Activated gamma-delta T cell (primary cell): ENCODE results near the gene TRPM1.

Experiments used
- DNase-seq: peaks from one replicate; lab custom pipeline; 2025; lab: John Stamatoyannopoulos, UW
- total RNA-seq, 2 donors: gene quantifications; one replicate each; lab custom pipeline; 2026; lab: John Stamatoyannopoulos, UW

Gene TRPM1
- 0 to 0.10 reads per million in 2 donors for total RNA-seq

- no peak for DNase-seq
Observed at GRCh38 chr15:31101262-31102038, at the start of gene TRPM1. TSS of gene TRPM1 (minus strand) at chr15:31101725. CDS start at chr15:31081355, 20,370 bp downstream.

- DNase-seq, result no peak
Observed at GRCh38 chr15:31150732-31151231, 49.3 kb upstream of the TRPM1 start.

GRCh38 chr15:31149987-31150386, 48.5 kb upstream of the TRPM1 start:
- DNase-seq, result no peak

GRCh38 chr15:31149088-31149505, 47.6 kb upstream of the TRPM1 start:
- DNase-seq, result no peak

GRCh38 chr15:31148297-31149087, 47.0 kb upstream of the TRPM1 start:
- DNase-seq, result no peak

GRCh38 chr15:31147944-31148296, 46.4 kb upstream of the TRPM1 start:
- DNase-seq, result no peak

- no peak for DNase-seq
Observed at GRCh38 chr15:31147456-31147855, 45.9 kb upstream of the TRPM1 start.

- no peak for DNase-seq
Observed at GRCh38 chr15:31145271-31145911, 43.9 kb upstream of the TRPM1 start.

- DNase-seq, result no peak
Observed at GRCh38 chr15:31141792-31142191, 40.3 kb upstream of the TRPM1 start.

GRCh38 chr15:31136607-31137328, 35.2 kb upstream of the TRPM1 start:
- DNase-seq, result no peak

- no peak for DNase-seq
Observed at GRCh38 chr15:31136016-31136415, 34.5 kb upstream of the TRPM1 start.

- DNase-seq, result no peak
Observed at GRCh38 chr15:31135523-31135922, 34.0 kb upstream of the TRPM1 start.

GRCh38 chr15:31133890-31134289, 32.4 kb upstream of the TRPM1 start:
- DNase-seq, result no peak

- DNase-seq, result no peak
Observed at GRCh38 chr15:31131853-31132375, 30.4 kb upstream of the TRPM1 start.

- no peak for DNase-seq
Observed at GRCh38 chr15:31130576-31131237, 29.2 kb upstream of the TRPM1 start.

GRCh38 chr15:31129769-31130303, 28.3 kb upstream of the TRPM1 start:
- DNase-seq, result no peak

GRCh38 chr15:31128919-31129768, 27.6 kb upstream of the TRPM1 start:
- peak; percentile 47 for DNase-seq

- no peak for DNase-seq
Observed at GRCh38 chr15:31128477-31128876, 27.0 kb upstream of the TRPM1 start.

GRCh38 chr15:31127596-31128261, 26.2 kb upstream of the TRPM1 start:
- no peak for DNase-seq
